Upper lobe of left lung (tissue), 6 donors: ENCODE data around the gene ABCB11. TPM values are rescaled to one million over a fixed set of nuclear protein-coding genes. Genes with fewer than 3 reads are reported as not detected.

Source experiments
- ATAC-seq, 2 donors: fragments of 200-7000 bp; cut with Tn5 transposase; one replicate each; pipeline ENCODE4 v1.9.1; 2022; ENCODE audit warnings: mild to moderate bottlenecking in 2 of 2, moderate library complexity in 2 of 2; ENCODE audit not compliant: low FRiP score in 2 of 2
- DNase-seq, 2 donors: peaks; one replicate each; pipeline ENCODE4 v3.0.0-alpha.2; 2019 to 2020
- H3K27ac ChIP-seq, 4 donors: fragments of 200-600 bp; sonication (generic); one replicate each; pipeline ENCODE4 v1.5.1; 2016 to 2019
- H3K27me3 ChIP-seq, 4 donors: fragments of 200-600 bp; sonication (generic); one replicate each; pipeline ENCODE4 v1.5.1; 2017 to 2019
- H3K36me3 ChIP-seq, 4 donors: fragments of 200-600 bp; sonication (generic); one replicate each; pipeline ENCODE4 v1.5.1; 2016 to 2019
- H3K4me1 ChIP-seq, 4 donors: fragments of 200-600 bp; sonication (generic); one replicate each; pipeline ENCODE4 v1.5.1; 2018 to 2019
- H3K4me3 ChIP-seq, 4 donors: fragments of 200-600 bp; sonication (generic); one replicate each; pipeline ENCODE4 v1.5.1; 2017 to 2019; ENCODE audit warnings: mild to moderate bottlenecking in 2 of 4, moderate library complexity in 1 of 4
- H3K9me3 ChIP-seq, 4 donors: fragments of 200-600 bp; sonication (generic); one replicate each; pipeline ENCODE4 v1.5.1; 2018 to 2019
- EP300 ChIP-seq, 4 donors: sonication (generic); formaldehyde crosslinking; IDR thresholded peaks; one replicate each; pipeline ENCODE4 v1.5.1; 2017; ENCODE audit warnings: antibody characterized with exemption in 4 of 4, control low read depth in 2 of 4
- POLR2A ChIP-seq, 4 donors: fragments of 450-650 bp; IDR thresholded peaks; one replicate each; pipeline ENCODE4 v1.5.1; 2016 to 2017; ENCODE audit warnings: antibody characterized with exemption in 4 of 4, mild to moderate bottlenecking in 2 of 4
- POLR2AphosphoS5 ChIP-seq, 2 donors: sonication (generic); formaldehyde crosslinking; IDR thresholded peaks; one replicate each; pipeline ENCODE4 v1.5.1; 2017; ENCODE audit warnings: antibody characterized with exemption in 2 of 2
- WGBS, 2 donors: methylation state at CpG; one replicate each; pipeline ENCODE4 v1.1.5; 2017 to 2018; 5-methylcytosine and 5-hydroxymethylcytosine counted together
- total RNA-seq, 6 donors: library from RNA; depleted of rRNA in 4 of 6; stranded (reverse); fragments of >200 nt in 4 of 6; gene quantifications; one replicate each; pipeline versions ENCODE4 v1.1.0 to v1.2.1, GENCODE V29; 2016 to 2021
- TF ChIP-seq, protein P1 (sequence below), 6 experiments: fragments of 450-650 bp in 4 of 6; fragments of 200-600 bp in 2 of 6; sonication (generic) in 2 of 6; IDR thresholded peaks; one replicate each; pipeline ENCODE4 v1.5.1; 2016 to 2019; ENCODE audit warnings: antibody characterized with exemption in 6 of 6
- donor health status: DM: no; HTN: no; CAD: no; lungs with moderate emphysema.
- donor health status: DM: no; HTN: yes; CAD: no; lungs with severe emphysema.

ABCB11 gene
- total RNA-seq, 6 donors from 2014 or later, result 0.03 to 3.6 TPM; not detected in 4

- Histone ChIP-seq H3K36me3 (no peaks in the 10 kb centered on the region), H3K4me1 (peaks cover 0 to 5% (median 1%) of the 10 kb centered on the region in 4 donors), H3K4me3 (no peak overlapping the region), H3K9me3 (no peaks in the 10 kb centered on the region), H3K27ac (no peak overlapping the region), H3K27me3 (no peaks in the 10 kb centered on the region)
- no peak for ATAC-seq
- no peak for TF ChIP-seq POLR2AphosphoS5 (IDR thresholded peaks at IDR 0.05)
- TF ChIP-seq, protein P1, sequence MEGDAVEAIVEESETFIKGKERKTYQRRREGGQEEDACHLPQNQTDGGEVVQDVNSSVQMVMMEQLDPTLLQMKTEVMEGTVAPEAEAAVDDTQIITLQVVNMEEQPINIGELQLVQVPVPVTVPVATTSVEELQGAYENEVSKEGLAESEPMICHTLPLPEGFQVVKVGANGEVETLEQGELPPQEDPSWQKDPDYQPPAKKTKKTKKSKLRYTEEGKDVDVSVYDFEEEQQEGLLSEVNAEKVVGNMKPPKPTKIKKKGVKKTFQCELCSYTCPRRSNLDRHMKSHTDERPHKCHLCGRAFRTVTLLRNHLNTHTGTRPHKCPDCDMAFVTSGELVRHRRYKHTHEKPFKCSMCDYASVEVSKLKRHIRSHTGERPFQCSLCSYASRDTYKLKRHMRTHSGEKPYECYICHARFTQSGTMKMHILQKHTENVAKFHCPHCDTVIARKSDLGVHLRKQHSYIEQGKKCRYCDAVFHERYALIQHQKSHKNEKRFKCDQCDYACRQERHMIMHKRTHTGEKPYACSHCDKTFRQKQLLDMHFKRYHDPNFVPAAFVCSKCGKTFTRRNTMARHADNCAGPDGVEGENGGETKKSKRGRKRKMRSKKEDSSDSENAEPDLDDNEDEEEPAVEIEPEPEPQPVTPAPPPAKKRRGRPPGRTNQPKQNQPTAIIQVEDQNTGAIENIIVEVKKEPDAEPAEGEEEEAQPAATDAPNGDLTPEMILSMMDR (IDR thresholded peaks at IDR 0.05), result no peak
- no peak for TF ChIP-seq EP300 (IDR thresholded peaks at IDR 0.05)
- TF ChIP-seq POLR2A (IDR thresholded peaks at IDR 0.05), result no peak
- DNase-seq, result no peak
- WGBS, 2 donors, result 31 to 33% methylated on average over 1 of the region's 1 CpG
Observed at GRCh38 chr2:169034256-169034655, 3.1 kb upstream of the ABCB11 start.

DNA sequence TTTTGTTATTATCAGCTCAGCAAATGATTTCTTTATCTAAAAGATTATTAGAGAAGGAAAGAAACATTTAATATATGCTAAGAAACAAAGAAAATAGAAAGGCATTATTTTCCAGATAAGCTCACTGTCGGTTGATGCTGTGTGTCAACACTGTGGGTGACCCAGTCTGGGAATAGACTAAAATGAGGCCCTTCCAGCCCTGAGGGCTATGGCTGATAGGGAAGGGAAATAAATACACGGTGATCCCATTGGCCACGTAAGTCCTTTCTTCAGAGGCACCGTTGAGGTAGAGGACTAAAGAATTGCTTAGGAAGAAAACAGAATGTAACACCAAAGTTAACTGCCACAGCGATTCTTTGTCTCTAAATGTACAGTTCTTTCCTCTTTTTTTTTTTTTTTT is 1.8 kb downstream of the ABCB11 start:
- 67 to 73% methylated on average over 5 of the region's 5 CpGs for WGBS, 2 donors
- ATAC-seq (no peak), DNase-seq (no peak)
- no peak overlapping the region for H3K27ac ChIP-seq
- H3K4me1 ChIP-seq, result no peaks in the 10 kb centered on the region
- H3K27me3 ChIP-seq, result no peaks in the 10 kb centered on the region
- H3K4me3 ChIP-seq, result no peak overlapping the region
- H3K36me3 ChIP-seq, result no peaks in the 10 kb centered on the region
- TF ChIP-seq EP300 (IDR thresholded peaks at IDR 0.05), result no peak
- TF ChIP-seq POLR2AphosphoS5 (IDR thresholded peaks at IDR 0.05), result no peak
- no peak for TF ChIP-seq POLR2A (IDR thresholded peaks at IDR 0.05)
- TF ChIP-seq, protein P1 (IDR thresholded peaks at IDR 0.05), result no peak
- no peaks in the 10 kb centered on the region for H3K9me3 ChIP-seq

DNA sequence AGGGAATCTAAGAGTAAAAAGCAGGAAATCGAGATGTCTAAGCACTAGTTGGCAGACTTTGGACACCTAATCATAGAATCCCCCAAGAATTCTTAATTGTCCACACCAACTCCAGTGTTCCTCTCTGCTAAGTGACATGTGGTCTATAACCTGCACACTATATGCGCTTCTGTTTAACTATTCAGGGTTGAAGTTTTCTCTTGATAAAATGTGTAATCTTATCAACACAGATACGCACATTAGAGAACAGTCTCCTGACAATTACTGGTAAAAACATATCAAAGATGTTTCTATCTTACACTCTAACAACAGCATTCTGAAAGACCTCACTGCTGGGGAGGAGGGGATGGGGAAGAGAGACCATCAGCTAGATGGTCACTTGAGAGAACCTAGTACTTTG is 3.9 kb downstream of the ABCB11 start:
- H3K4me1 ChIP-seq, result no peaks in the 10 kb centered on the region
- H3K27ac ChIP-seq, result no peak overlapping the region
- DNase-seq, result no peak
- no peak overlapping the region for H3K4me3 ChIP-seq
- no peaks in the 10 kb centered on the region for H3K27me3 ChIP-seq
- TF ChIP-seq EP300 (IDR thresholded peaks at IDR 0.05), result no peak
- TF ChIP-seq POLR2A (IDR thresholded peaks at IDR 0.05), result no peak
- TF ChIP-seq POLR2AphosphoS5 (IDR thresholded peaks at IDR 0.05), result no peak
- TF ChIP-seq, protein P1 (IDR thresholded peaks at IDR 0.05), result no peak
- H3K9me3 ChIP-seq, result no peaks in the 10 kb centered on the region
- no peak for ATAC-seq
- H3K36me3 ChIP-seq, result no peaks in the 10 kb centered on the region
- 81 to 87% methylated on average over 3 of the region's 3 CpGs for WGBS, 2 donors

DNA sequence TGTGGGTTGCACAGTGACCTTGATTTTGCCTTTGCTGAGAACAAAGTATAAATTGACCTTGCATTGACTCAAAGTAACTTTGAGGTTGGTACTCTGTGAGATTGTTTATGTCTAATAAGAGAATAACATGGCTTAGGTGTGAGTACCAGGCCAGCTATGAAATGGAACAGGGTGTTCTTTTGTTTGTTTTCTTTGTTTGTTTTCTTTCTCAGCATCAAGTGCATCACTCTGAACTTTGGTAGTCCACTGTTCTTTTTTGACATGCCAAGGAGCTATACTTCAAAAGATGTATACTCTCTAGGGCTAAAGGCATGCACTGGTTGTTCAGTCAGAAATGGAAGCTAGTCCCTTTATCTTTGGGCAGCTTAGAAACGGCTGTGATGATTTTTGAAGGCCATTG is 5.1 kb downstream of the ABCB11 start:
- TF ChIP-seq POLR2A (IDR thresholded peaks at IDR 0.05) (no peak), EP300 (IDR thresholded peaks at IDR 0.05) (no peak), POLR2AphosphoS5 (IDR thresholded peaks at IDR 0.05) (no peak)
- TF ChIP-seq, protein P1 (IDR thresholded peaks at IDR 0.05), result no peak
- H3K9me3 ChIP-seq, result no peaks in the 10 kb centered on the region
- no peak for ATAC-seq
- WGBS, 2 donors, result 61 to 66% methylated on average over 1 of the region's 1 CpG
- H3K4me1 ChIP-seq, result no peaks in the 10 kb centered on the region
- no peak overlapping the region for H3K27ac ChIP-seq
- no peak for DNase-seq
- no peaks in the 10 kb centered on the region for H3K36me3 ChIP-seq
- no peak overlapping the region for H3K4me3 ChIP-seq
- no peaks in the 10 kb centered on the region for H3K27me3 ChIP-seq

DNA sequence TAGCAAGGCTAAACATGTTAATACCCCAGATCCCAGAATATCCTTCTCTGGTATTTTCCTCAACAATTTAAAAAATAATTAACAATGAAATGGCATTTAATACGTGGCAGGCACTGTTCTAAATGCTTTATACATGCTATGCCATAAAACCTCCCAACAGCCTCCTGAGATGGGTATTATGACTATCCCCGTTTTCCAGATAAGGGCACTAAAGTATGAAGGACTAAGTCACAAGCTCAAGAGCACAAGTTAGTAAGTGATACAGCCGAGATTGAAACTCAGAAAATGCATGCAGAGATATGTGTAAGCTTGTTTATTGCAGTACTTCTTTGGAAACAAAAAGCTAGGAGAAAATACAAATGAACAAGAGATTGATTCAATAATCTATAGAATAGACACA is 8.0 kb downstream of the ABCB11 start:
- ATAC-seq, result no peak
- no peaks in the 10 kb centered on the region for H3K4me1 ChIP-seq
- TF ChIP-seq, protein P1 (IDR thresholded peaks at IDR 0.05), result no peak
- no peak for TF ChIP-seq EP300 (IDR thresholded peaks at IDR 0.05)
- TF ChIP-seq POLR2AphosphoS5 (IDR thresholded peaks at IDR 0.05), result no peak
- no peak for TF ChIP-seq POLR2A (IDR thresholded peaks at IDR 0.05)
- DNase-seq, result no peak
- no peak overlapping the region for H3K4me3 ChIP-seq
- WGBS, 2 donors, result 61 to 74% methylated on average over 3 of the region's 3 CpGs
- H3K36me3 ChIP-seq, result no peaks in the 10 kb centered on the region
- no peaks in the 10 kb centered on the region for H3K27me3 ChIP-seq
- no peaks in the 10 kb centered on the region for H3K9me3 ChIP-seq
- H3K27ac ChIP-seq, result no peak overlapping the region
